ENCODE data around the gene CFHR2.
"Not testable (repeated sequence)": the region's sequence is repeated elsewhere in the genome, so short reads cannot be mapped to it uniquely, and the experiment has no call there.

Gene CFHR2

GRCh38 chr1:196943568-196943967, at the start of gene CFHR2:
CFHR2 (plus strand) TSS chr1:196943738; CDS start chr1:196943881, 143 bp downstream.
- H3K27me3 ChIP-seq (replicated peaks; ENCODE audit: control insufficient read depth, insufficient read depth, low read length); DNase-seq (ENCODE audit: extremely low read depth, insufficient read length); H3K4me3 ChIP-seq (replicated peaks; ENCODE audit: low read depth, low read length): not testable (repeated sequence)

GRCh38 chr1:196896355-196896754, 47.2 kb upstream of the CFHR2 start:
- Histone ChIP-seq H3K36me3 (ENCODE audit: control insufficient read depth, insufficient read depth, low read length) (no peaks in the 10 kb centered on the region), H3K4me3 (replicated peaks; ENCODE audit: low read depth, low read length) (no peak overlapping the region), H3K27me3 (replicated peaks; ENCODE audit: control insufficient read depth, insufficient read depth, low read length) (no peaks in the 10 kb centered on the region)
- DNase-seq (ENCODE audit: extremely low read depth, insufficient read length): no peak
- no peak for TF ChIP-seq CTCF (IDR thresholded peaks at IDR 0.05; ENCODE audit: insufficient read depth, low read length, poor library complexity, severe bottlenecking)

More at GRCh38 chr1:196943568-196943967, at the start of gene CFHR2:
- not testable (repeated sequence) for H3K36me3 ChIP-seq (ENCODE audit: control insufficient read depth, insufficient read depth, low read length)

GRCh38 chr1:196897158-196897828, 46.2 kb upstream of the CFHR2 start:
- H3K4me3 ChIP-seq (replicated peaks; ENCODE audit: low read depth, low read length): no peak overlapping the region
- no peak for TF ChIP-seq CTCF (IDR thresholded peaks at IDR 0.05; ENCODE audit: insufficient read depth, low read length, poor library complexity, severe bottlenecking)
- DNase-seq (ENCODE audit: extremely low read depth, insufficient read length): no peak
- H3K36me3 ChIP-seq (ENCODE audit: control insufficient read depth, insufficient read depth, low read length): no peaks in the 10 kb centered on the region
- no peaks in the 10 kb centered on the region for H3K27me3 ChIP-seq (replicated peaks; ENCODE audit: control insufficient read depth, insufficient read depth, low read length)

- DNase-seq (ENCODE audit: extremely low read depth, insufficient read length): no peak
- H3K27me3 ChIP-seq (replicated peaks; ENCODE audit: control insufficient read depth, insufficient read depth, low read length): no peaks in the 10 kb centered on the region
- no peaks in the 10 kb centered on the region for H3K36me3 ChIP-seq (ENCODE audit: control insufficient read depth, insufficient read depth, low read length)
- no peak overlapping the region for H3K4me3 ChIP-seq (replicated peaks; ENCODE audit: low read depth, low read length)
- no peak for TF ChIP-seq CTCF (IDR thresholded peaks at IDR 0.05; ENCODE audit: insufficient read depth, low read length, poor library complexity, severe bottlenecking)
Observed at GRCh38 chr1:196902344-196902743, 41.2 kb upstream of the CFHR2 start.

- Histone ChIP-seq H3K27me3 (replicated peaks; ENCODE audit: control insufficient read depth, insufficient read depth, low read length) (no peaks in the 10 kb centered on the region), H3K36me3 (ENCODE audit: control insufficient read depth, insufficient read depth, low read length) (no peaks in the 10 kb centered on the region), H3K4me3 (replicated peaks; ENCODE audit: low read depth, low read length) (no peak overlapping the region)
- no peak for DNase-seq (ENCODE audit: extremely low read depth, insufficient read length)
- no peak for TF ChIP-seq CTCF (IDR thresholded peaks at IDR 0.05; ENCODE audit: insufficient read depth, low read length, poor library complexity, severe bottlenecking)
Observed at GRCh38 chr1:196910215-196910614, 33.3 kb upstream of the CFHR2 start.

- not testable (repeated sequence) for H3K27me3 ChIP-seq (replicated peaks; ENCODE audit: control insufficient read depth, insufficient read depth, low read length); DNase-seq (ENCODE audit: extremely low read depth, insufficient read length); H3K4me3 ChIP-seq (replicated peaks; ENCODE audit: low read depth, low read length); H3K36me3 ChIP-seq (ENCODE audit: control insufficient read depth, insufficient read depth, low read length)
Observed at GRCh38 chr1:196912283-196912682, 31.3 kb upstream of the CFHR2 start.

GRCh38 chr1:196926839-196927238, 16.7 kb upstream of the CFHR2 start:
- DNase-seq (ENCODE audit: extremely low read depth, insufficient read length): not testable (repeated sequence)

GRCh38 chr1:196932853-196933252, 10.7 kb upstream of the CFHR2 start:
- DNase-seq (ENCODE audit: extremely low read depth, insufficient read length): not testable (repeated sequence)

More at GRCh38 chr1:196926839-196927238, 16.7 kb upstream of the CFHR2 start:
- not testable (repeated sequence) for H3K4me3 ChIP-seq (replicated peaks; ENCODE audit: low read depth, low read length); H3K27me3 ChIP-seq (replicated peaks; ENCODE audit: control insufficient read depth, insufficient read depth, low read length); H3K36me3 ChIP-seq (ENCODE audit: control insufficient read depth, insufficient read depth, low read length)

More at GRCh38 chr1:196932853-196933252, 10.7 kb upstream of the CFHR2 start:
- H3K36me3 ChIP-seq (ENCODE audit: control insufficient read depth, insufficient read depth, low read length); H3K27me3 ChIP-seq (replicated peaks; ENCODE audit: control insufficient read depth, insufficient read depth, low read length); H3K4me3 ChIP-seq (replicated peaks; ENCODE audit: low read depth, low read length): not testable (repeated sequence)
